T1000 (cell line): ENCODE data around the gene PSMC4.

Source experiments
- DNase-seq: peaks from one replicate; lab custom pipeline; 2025; ENCODE audit warnings: mixed read lengths; lab: John Stamatoyannopoulos, UW

PSMC4 gene

GRCh38 chr19:39970675-39971379 is at the start of gene PSMC4:
PSMC4 (plus strand) TSS chr19:39971165; CDS start chr19:39971203, 38 bp downstream.
- DNase-seq: peak; percentile 98

- no peak for DNase-seq
These were observed 47.1 kb upstream of the PSMC4 start for GRCh38 chr19:39923862-39924261.

- no peak for DNase-seq
These were observed 46.6 kb upstream of the PSMC4 start for GRCh38 chr19:39924389-39924788.

- DNase-seq: no peak
These were observed 46.0 kb upstream of the PSMC4 start for GRCh38 chr19:39924952-39925351.

- no peak for DNase-seq
These were observed 44.7 kb upstream of the PSMC4 start for GRCh38 chr19:39926170-39926760.

- DNase-seq: no peak
These were observed 43.9 kb upstream of the PSMC4 start for GRCh38 chr19:39927076-39927475.

- no peak for DNase-seq
These were observed 43.2 kb upstream of the PSMC4 start for GRCh38 chr19:39927524-39928356.

- DNase-seq: no peak
These were observed 42.6 kb upstream of the PSMC4 start for GRCh38 chr19:39928357-39928725.

GRCh38 chr19:39929750-39930149 is 41.2 kb upstream of the PSMC4 start:
- no peak for DNase-seq

GRCh38 chr19:39934584-39935363 is 36.2 kb upstream of the PSMC4 start, which contains the start of gene FCGBP:
FCGBP (minus strand) TSS chr19:39934634.
- no peak for DNase-seq

GRCh38 chr19:39935364-39935661 is 35.7 kb upstream of the PSMC4 start:
- DNase-seq: no peak

GRCh38 chr19:39936020-39936419 is 34.9 kb upstream of the PSMC4 start:
- DNase-seq: no peak

- no peak for DNase-seq
These were observed 34.3 kb upstream of the PSMC4 start for GRCh38 chr19:39936622-39937021.

GRCh38 chr19:39937094-39937720 is 33.8 kb upstream of the PSMC4 start:
- no peak for DNase-seq

- DNase-seq: no peak
These were observed 33.2 kb upstream of the PSMC4 start for GRCh38 chr19:39937787-39938186.

- no peak for DNase-seq
These were observed 31.4 kb upstream of the PSMC4 start for GRCh38 chr19:39939556-39939955.

- DNase-seq: no peak
These were observed 30.6 kb upstream of the PSMC4 start for GRCh38 chr19:39940221-39940833.

GRCh38 chr19:39941151-39941550 is 29.8 kb upstream of the PSMC4 start:
- no peak for DNase-seq

GRCh38 chr19:39941615-39942365 is 29.2 kb upstream of the PSMC4 start:
- no peak for DNase-seq

GRCh38 chr19:39942366-39942730 is 28.6 kb upstream of the PSMC4 start:
- DNase-seq: no peak

GRCh38 chr19:39943586-39943985 is 27.4 kb upstream of the PSMC4 start:
- no peak for DNase-seq
